K562 (cell line): Measurements from ENCODE around the gene MYH9. TPM values are rescaled to one million over a fixed set of nuclear protein-coding genes. Genes with fewer than 3 reads are reported as not detected.

Experiments used
- ATAC-seq: fragments of 200-7000 bp; cut with Tn5 transposase; 3 replicates; pipeline ENCODE4 v1.9.1; 2020; ENCODE audit warnings: moderate library complexity
- BruUV-seq: library from RNA; stranded (reverse); fragments of 400-500 nt; replicated peaks from 2 replicates; lab custom pipeline; 2021; lab: Mats Ljungman, UMichigan
- CTCF ChIA-PET: fragments of 300-600 bp; formaldehyde crosslinking; extraction: SDS; loops from one replicate; lab custom pipeline; 2021; ENCODE audit warnings: low intra/inter-chr PET ratio; lab: Yijun Ruan, JAX
- POLR2A ChIA-PET: fragments of 300-600, 350-650 bp; sonication (Branson Sonifier 250); formaldehyde crosslinking; extraction: SDS; loops from one replicate; lab custom pipeline; 2021; ENCODE audit warnings: antibody characterized with exemption, inconsistent platforms; lab: Yijun Ruan, JAX
- DNase-seq, 4 experiments: peaks; one replicate each; pipeline versions ENCODE4 v3.0.0 to v3.0.0-alpha.2; 2011 to 2018; ENCODE audit warnings: low spot score in 3 of 4, mixed read lengths in 3 of 4; ENCODE audit errors: extremely low read depth in 1 of 4
- FAIRE-seq: peaks from 2 replicates; lab custom pipeline; 2011; peaks lifted over from hg19 to GRCh38; lab: Jason Lieb, UNC
- H2AFZ ChIP-seq: 2 replicates; pipeline ENCODE4 v1.6.0; 2011; ENCODE audit warnings: low read depth, low read length, control low read depth, inconsistent platforms
- H3K27ac ChIP-seq: fragments of 200-600 bp; 3 replicates; pipeline ENCODE4 v1.8.0; 2011; ENCODE audit warnings: low read depth, mild to moderate bottlenecking, control low read depth, inconsistent platforms, low read length, moderate library complexity, mixed read lengths; ENCODE audit errors: extremely low read depth
- H3K27me3 ChIP-seq, 2 experiments: fragments of 300-600 bp in 1 of 2; 2 replicates in 1 of 2; 3 replicates in 1 of 2; pipeline versions ENCODE4 v1.6.0 to v1.8.0; 2011; ENCODE audit warnings: inconsistent platforms in 2 of 2, low read length in 2 of 2, mild to moderate bottlenecking in 1 of 2, mixed read lengths in 1 of 2, moderate library complexity in 1 of 2; ENCODE audit not compliant: control insufficient read depth in 2 of 2, insufficient read depth in 2 of 2
- H3K36me3 ChIP-seq: fragments of 300-600 bp; 3 replicates; pipeline ENCODE4 v1.8.0; 2011; ENCODE audit warnings: mild to moderate bottlenecking, low read length, inconsistent platforms; ENCODE audit not compliant: control insufficient read depth, insufficient read depth
- H3K4me1 ChIP-seq, 2 experiments: fragments of 200-600 bp in 1 of 2; replicated peaks in 1 of 2; 2 replicates in 1 of 2; 3 replicates in 1 of 2; pipeline versions ENCODE4 v1.5.1 to v1.8.0; 2011; ENCODE audit warnings: inconsistent platforms in 2 of 2, low read length in 2 of 2, mild to moderate bottlenecking in 1 of 2, mixed read lengths in 1 of 2, moderate library complexity in 1 of 2; ENCODE audit not compliant: control insufficient read depth in 2 of 2, insufficient read depth in 2 of 2
- H3K4me2 ChIP-seq: 2 replicates; pipeline ENCODE4 v1.6.1; 2011; ENCODE audit warnings: low read length, control low read depth, inconsistent platforms, mixed read lengths; ENCODE audit not compliant: insufficient read depth
- H3K4me3 ChIP-seq: fragments of 200-600 bp; sonication (generic), shearing (Covaris generic); 2 replicates; pipeline ENCODE4 v1.5.1; 2016; ENCODE audit warnings: control low read depth, inconsistent platforms
- H3K79me2 ChIP-seq: fragments of 200-600 bp; 3 replicates; pipeline ENCODE4 v1.8.0; 2011; ENCODE audit warnings: low read length, inconsistent platforms; ENCODE audit not compliant: control insufficient read depth, insufficient read depth
- H3K9ac ChIP-seq, 2 experiments: 2 replicates each; pipeline versions ENCODE4 v1.6.0 to v1.6.1; 2011; ENCODE audit warnings: low read depth in 2 of 2, low read length in 2 of 2, control low read depth in 1 of 2, inconsistent platforms in 1 of 2, mild to moderate bottlenecking in 1 of 2, mixed read lengths in 1 of 2; ENCODE audit not compliant: insufficient read depth in 1 of 2
- H3K9me1 ChIP-seq: one replicate; pipeline ENCODE4 v1.6.0; 2011; ENCODE audit warnings: inconsistent platforms, mild to moderate bottlenecking, low read length, moderate library complexity; ENCODE audit not compliant: control insufficient read depth, insufficient read depth
- H3K9me3 ChIP-seq: replicated peaks from 2 replicates; pipeline ENCODE4 v1.5.1; 2011; ENCODE audit warnings: low read depth, low read length, inconsistent platforms; ENCODE audit not compliant: control insufficient read depth, insufficient read depth
- H4K20me1 ChIP-seq: replicated peaks from 2 replicates; pipeline ENCODE4 v1.6.1; 2011; ENCODE audit warnings: low read length, inconsistent platforms, mixed read lengths; ENCODE audit not compliant: control insufficient read depth, insufficient read depth
- NFIC ChIP-seq: fragments of 450-650 bp; IDR thresholded peaks from 2 replicates; pipeline ENCODE4 v1.6.1; 2017; ENCODE audit warnings: mild to moderate bottlenecking, inconsistent platforms
- RUNX1 ChIP-seq: sonication (generic); IDR thresholded peaks from 2 replicates; pipeline ENCODE4 v1.6.1; 2016; ENCODE audit warnings: antibody characterized with exemption, low read depth
- TAF9B ChIP-seq: fragments of 450-650 bp; IDR thresholded peaks from 2 replicates; pipeline ENCODE4 v1.6.1; 2018; ENCODE audit warnings: mild to moderate bottlenecking; ENCODE audit not compliant: partially characterized antibody
- ZNF184 ChIP-seq: sonication (generic); formaldehyde crosslinking; IDR thresholded peaks from 2 replicates; pipeline ENCODE4 v1.5.0; 2020; ENCODE audit warnings: missing genetic modification reagents
- WGBS: fragments of 100-300 bp; shearing (Covaris generic); methylation state at CpG from one replicate; pipeline ENCODE4 v1.1.6; 2016; ENCODE audit warnings: low coverage, mixed read lengths; ENCODE audit not compliant: insufficient coverage; ENCODE audit errors: missing lambda C conversion rate; 5-methylcytosine and 5-hydroxymethylcytosine counted together
- in situ Hi-C: fragments of 300-500 bp; cut with MboI; formaldehyde crosslinking; loops from 4 replicates; pipeline ENCODE4 v1.15.0; 2018; ENCODE audit warnings: inconsistent platforms, mixed read lengths
- intact Hi-C: fragments of 100-400 bp; cut with micrococcal nuclease; formaldehyde crosslinking; loops from 2 replicates; pipeline ENCODE4 v1.14.2; 2022
- polyA plus RNA-seq, 8 experiments: library from polyadenylated mRNA; depleted of rRNA in 4 of 8; stranded (reverse) in 5 of 8; unstranded in 3 of 8; fragments of >200 nt; fragmentation: Nextera tagmentation in 2 of 8; fragmentation: Illumina TruSeq in 1 of 8; extraction: Ambion mirVana in 2 of 8; extraction: Trizol in 1 of 8; gene quantifications; 2 replicates each; pipeline versions ENCODE4 v1.2.1 to v1.2.3, GENCODE V29; 2011 to 2014; ENCODE audit warnings: inconsistent platforms in 1 of 8, missing spikeins in 1 of 8
- total RNA-seq, 7 experiments: library from RNA; depleted of rRNA in 6 of 7; stranded (reverse); fragments of >200 nt in 6 of 7; fragmentation: Illumina TruSeq in 2 of 7; extraction: Trizol in 2 of 7; gene quantifications; 2 replicates each; pipeline versions ENCODE4 v1.2.1 to v1.2.3, GENCODE V29; 2011 to 2021; ENCODE audit warnings: low replicate concordance in 1 of 7

The MYH9 gene
- total and polyA plus RNA-seq, 9 of the 15 experiments (the other 6 are each of a cell fraction or from before 2014, with no cell fraction given): 0.71 to 111 (median 24.6) TPM

DNA sequence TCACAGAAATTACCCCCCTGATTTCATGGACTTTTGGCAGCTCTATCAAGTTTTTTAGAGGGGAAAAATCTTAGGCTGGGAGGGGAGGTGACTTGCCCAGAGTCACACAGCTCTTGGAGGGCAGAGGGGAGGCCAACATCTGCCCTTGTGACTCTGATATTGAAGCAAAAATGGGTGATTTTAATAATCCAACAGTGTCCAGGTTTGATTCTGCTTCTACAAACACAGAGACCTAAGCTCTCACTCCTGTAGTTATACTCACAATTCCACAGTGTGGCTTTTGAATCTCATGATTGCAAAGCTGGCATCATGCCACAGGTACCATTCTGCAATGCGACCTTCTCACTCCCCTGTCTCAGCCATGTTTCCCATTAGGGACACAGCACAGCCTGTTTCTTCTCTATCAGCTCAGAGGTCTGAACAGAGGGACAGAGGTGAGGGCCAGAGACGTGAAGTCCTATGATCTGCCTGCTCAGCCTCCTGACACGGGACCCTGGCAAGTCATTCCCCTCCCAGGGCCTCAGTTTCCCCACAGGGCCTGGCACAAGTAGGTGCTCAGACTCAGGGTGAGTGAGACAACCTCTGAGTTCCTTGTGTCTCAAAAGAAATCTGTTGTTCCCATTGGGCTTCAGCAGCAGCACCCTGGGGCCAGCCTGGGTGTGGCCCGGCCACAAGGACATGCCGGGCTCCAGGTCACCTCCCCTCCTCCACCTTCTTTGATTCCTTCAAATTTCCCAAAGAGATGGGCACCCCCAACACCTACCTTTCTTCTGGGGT is 149.2 kb downstream of the MYH9 start:
- BruUV-seq: no TSS peak
- WGBS: 0% methylated on average over 5 of the region's 5 CpGs
- H3K36me3 ChIP-seq: peaks cover 3% of the 10 kb centered on the region; the same call in 1 of the 3 replicates
- in situ Hi-C loops: no loop called here
- H3K79me2 ChIP-seq: peaks cover 23% of the 10 kb centered on the region
- TF ChIP-seq ZNF184 (CRISPR knock-in tag) (0 out of 2 replicates have a peak, but pooled peaks have one; percentile 47), TAF9B (peak; percentile 5), NFIC (peak; percentile 59), RUNX1 (no peak)
- TF ChIP-seq, all 486 proteins: peak for 3
- no peaks in the 10 kb centered on the region for H3K9me1 ChIP-seq
- H2AFZ ChIP-seq: peak overlapping the region; percentile 94
- ChIA-PET CTCF (no interaction called here), POLR2A (interaction anchor here (0.6 to 3.2 kb wide), 9 partner anchors 8 to 252 kb away, joined by 3 to 15 read pairs (median 3); partner anchors contain the start of genes APOL1 and APOL3)
- peaks cover 2% of the 10 kb centered on the region; the same call in 1 of the 2 replicates for H3K9me3 ChIP-seq
- H3K4me1 ChIP-seq: peaks cover 4 to 6% of the 10 kb centered on the region in 2 experiments; a peak in 4 of 5 replicates
- no peaks in the 10 kb centered on the region for H4K20me1 ChIP-seq
- H3K27me3 ChIP-seq: no peaks in the 10 kb centered on the region
- FAIRE-seq (peak; percentile 70), ATAC-seq (peak; percentile 66), DNase-seq (peak; percentile 36 to 48 (median 45))
- H3K9ac ChIP-seq: peak overlapping the region; percentile 74 to 89
- H3K4me3 ChIP-seq: peak overlapping the region; percentile 59
- intact Hi-C loops: loop anchor here (5.0 kb wide), 1 partner anchor 39 kb away; no protein-coding TSS in a partner anchor
- peak overlapping the region; percentile 97 for H3K4me2 ChIP-seq
- peak overlapping the region; percentile 87 for H3K27ac ChIP-seq
